C4-2B (cell line): Measurements from ENCODE around the gene PRKCQ.
"Not testable (repeated sequence)": the region's sequence is repeated elsewhere in the genome, so short reads cannot be mapped to it uniquely, and the experiment has no call there.

Experiments
- H3K27ac ChIP-seq: fragments of 450-650 bp; 2 replicates; pipeline ENCODE4 v1.5.1; 2017
- CTCF ChIP-seq: fragments of 450-650 bp; conservative IDR thresholded peaks from 2 replicates; pipeline ENCODE4 v1.5.1; 2017; ENCODE audit warnings: mild to moderate bottlenecking
- ZFX ChIP-seq: fragments of 450-650 bp; IDR thresholded peaks from 2 replicates; pipeline ENCODE4 v1.6.1; 2017

PRKCQ gene

GRCh38 chr10:6384847-6385246 is 195.2 kb downstream of the PRKCQ start:
- no peak overlapping the region for H3K27ac ChIP-seq
- TF ChIP-seq ZFX (no peak), CTCF (no peak)

- no peak for TF ChIP-seq CTCF
- no peak for TF ChIP-seq ZFX
- H3K27ac ChIP-seq, result no peak overlapping the region
Observed at GRCh38 chr10:6384031-6384430, 196.0 kb downstream of the PRKCQ start.

- no peak overlapping the region for H3K27ac ChIP-seq
- no peak for TF ChIP-seq ZFX
- no peak for TF ChIP-seq CTCF
Observed at GRCh38 chr10:6383096-6383812, 196.8 kb downstream of the PRKCQ start.

GRCh38 chr10:6382081-6382480 is 198.0 kb downstream of the PRKCQ start:
- H3K27ac ChIP-seq, result no peak overlapping the region
- TF ChIP-seq CTCF, result no peak
- TF ChIP-seq ZFX, result no peak

- H3K27ac ChIP-seq, result not testable (repeated sequence)
Observed at GRCh38 chr10:6380478-6380877, 199.6 kb downstream of the PRKCQ start.

GRCh38 chr10:6379015-6379776 is 200.9 kb downstream of the PRKCQ start:
- TF ChIP-seq CTCF (no peak), ZFX (no peak)
- H3K27ac ChIP-seq, result no peak overlapping the region
